ENCODE results near the gene LILRA1.
"Not testable (repeated sequence)": the region's sequence is repeated elsewhere in the genome, so short reads cannot be mapped to it uniquely, and the experiment has no call there.

The LILRA1 gene

DNA sequence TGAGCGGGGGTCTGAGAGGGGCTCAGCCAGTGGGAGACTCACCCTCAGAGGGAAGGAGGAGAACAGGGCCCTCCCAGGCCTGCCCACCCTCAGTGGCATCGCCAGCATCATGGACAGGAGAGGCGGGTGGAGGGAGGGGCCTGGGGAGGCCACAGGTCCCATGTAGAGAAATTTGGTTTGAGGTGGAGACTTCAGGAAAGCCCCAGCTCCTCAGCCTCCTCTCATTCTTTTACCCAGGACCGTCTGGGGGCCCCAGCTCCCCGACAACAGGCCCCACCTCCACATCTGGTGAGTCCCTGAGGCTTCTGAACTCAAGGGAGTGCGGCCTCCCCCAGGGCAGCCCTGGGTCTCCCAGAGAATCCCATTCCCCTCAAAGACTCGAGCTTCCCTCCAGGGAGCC lies 40.0 kb downstream of the LILRA1 start:
- DNase-seq, result no peak
- no peaks in the 10 kb centered on the region for H3K36me3 Mint-ChIP-seq (ENCODE audit: low read depth)
- no peaks in the 10 kb centered on the region for H3K4me1 Mint-ChIP-seq
- TF ChIP-seq, protein P1, sequence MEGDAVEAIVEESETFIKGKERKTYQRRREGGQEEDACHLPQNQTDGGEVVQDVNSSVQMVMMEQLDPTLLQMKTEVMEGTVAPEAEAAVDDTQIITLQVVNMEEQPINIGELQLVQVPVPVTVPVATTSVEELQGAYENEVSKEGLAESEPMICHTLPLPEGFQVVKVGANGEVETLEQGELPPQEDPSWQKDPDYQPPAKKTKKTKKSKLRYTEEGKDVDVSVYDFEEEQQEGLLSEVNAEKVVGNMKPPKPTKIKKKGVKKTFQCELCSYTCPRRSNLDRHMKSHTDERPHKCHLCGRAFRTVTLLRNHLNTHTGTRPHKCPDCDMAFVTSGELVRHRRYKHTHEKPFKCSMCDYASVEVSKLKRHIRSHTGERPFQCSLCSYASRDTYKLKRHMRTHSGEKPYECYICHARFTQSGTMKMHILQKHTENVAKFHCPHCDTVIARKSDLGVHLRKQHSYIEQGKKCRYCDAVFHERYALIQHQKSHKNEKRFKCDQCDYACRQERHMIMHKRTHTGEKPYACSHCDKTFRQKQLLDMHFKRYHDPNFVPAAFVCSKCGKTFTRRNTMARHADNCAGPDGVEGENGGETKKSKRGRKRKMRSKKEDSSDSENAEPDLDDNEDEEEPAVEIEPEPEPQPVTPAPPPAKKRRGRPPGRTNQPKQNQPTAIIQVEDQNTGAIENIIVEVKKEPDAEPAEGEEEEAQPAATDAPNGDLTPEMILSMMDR (IDR thresholded peaks at IDR 0.05), result no peak
- no peak overlapping the region for H3K4me3 Mint-ChIP-seq
- no peak overlapping the region for H3K27ac Mint-ChIP-seq
- H3K27me3 Mint-ChIP-seq (ENCODE audit: low read depth, poor library complexity), result peaks cover 2% of the 10 kb centered on the region
- H3K9me3 Mint-ChIP-seq, result peaks cover 80% of the 10 kb centered on the region

DNA sequence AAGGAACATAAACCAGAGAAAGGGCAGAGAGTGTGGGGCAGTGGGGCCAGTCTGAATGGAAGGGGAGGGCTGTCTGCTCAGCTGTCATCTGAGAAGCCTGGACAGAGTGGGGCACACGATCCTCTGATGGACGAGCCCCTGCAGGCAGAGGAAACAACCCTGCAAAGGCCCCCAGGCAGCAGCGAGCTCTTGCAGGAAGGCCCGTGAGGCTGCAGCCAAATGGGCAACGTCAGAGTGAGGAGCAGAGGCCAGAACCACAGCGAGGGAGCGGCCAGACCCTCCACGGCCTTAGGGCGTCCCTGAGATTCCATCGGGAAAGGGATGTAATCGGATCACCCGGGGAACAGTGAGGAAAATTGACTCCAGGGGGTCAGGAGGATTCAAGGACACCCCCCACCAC lies 42.6 kb downstream of the LILRA1 start:
- H3K4me1 Mint-ChIP-seq; DNase-seq; H3K27ac Mint-ChIP-seq; H3K4me3 Mint-ChIP-seq; H3K27me3 Mint-ChIP-seq (ENCODE audit: low read depth, poor library complexity); H3K36me3 Mint-ChIP-seq (ENCODE audit: low read depth): not testable (repeated sequence)
- peaks cover 81% of the 10 kb centered on the region for H3K9me3 Mint-ChIP-seq

DNA sequence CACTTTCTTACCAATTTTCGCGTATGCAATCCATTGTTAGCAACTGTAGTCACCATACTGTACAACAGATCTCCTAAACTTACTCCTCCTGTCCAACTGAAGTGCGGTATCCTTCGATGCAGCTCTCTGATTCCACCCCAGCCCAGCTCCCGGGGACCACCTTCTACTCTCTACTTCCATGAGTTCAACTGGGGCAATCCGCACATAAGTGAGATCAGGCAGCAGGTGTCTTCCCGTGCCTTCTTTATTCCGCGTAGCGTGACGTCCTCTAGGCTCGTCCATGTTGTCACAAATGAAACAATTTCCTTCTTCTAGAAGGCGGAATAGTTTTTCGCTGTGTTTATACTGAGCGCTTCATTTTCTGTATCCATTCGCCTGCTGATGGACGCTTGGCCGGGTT lies 45.3 kb downstream of the LILRA1 start:
- H3K27me3 Mint-ChIP-seq (ENCODE audit: low read depth, poor library complexity), result no peaks in the 10 kb centered on the region
- H3K9me3 Mint-ChIP-seq, result peaks cover 78% of the 10 kb centered on the region
- no peak overlapping the region for H3K27ac Mint-ChIP-seq
- no peaks in the 10 kb centered on the region for H3K4me1 Mint-ChIP-seq
- DNase-seq, result no peak
- no peaks in the 10 kb centered on the region for H3K36me3 Mint-ChIP-seq (ENCODE audit: low read depth)
- TF ChIP-seq, protein P1 (IDR thresholded peaks at IDR 0.05), result no peak
- H3K4me3 Mint-ChIP-seq, result no peak overlapping the region

DNA sequence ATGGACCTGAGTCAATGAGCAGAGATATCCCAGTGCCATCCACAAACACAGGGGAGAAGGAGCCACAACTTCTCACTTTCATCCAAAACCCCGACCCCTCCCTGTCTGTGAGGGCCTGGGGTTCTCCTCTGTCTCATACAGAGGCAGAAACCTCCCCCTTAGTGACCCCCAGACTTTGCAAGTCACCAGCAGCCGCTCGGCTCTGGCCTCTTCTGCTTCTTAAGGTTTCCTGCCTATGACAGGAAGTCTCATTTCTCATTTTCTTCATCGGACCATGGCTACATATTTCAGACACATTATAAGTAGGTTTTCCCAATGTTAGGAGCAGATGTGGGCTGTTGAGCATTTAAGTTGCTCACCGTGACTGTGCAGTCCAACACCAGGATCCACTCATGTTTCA lies 49.5 kb downstream of the LILRA1 start:
- not testable (repeated sequence) for DNase-seq; H3K27ac Mint-ChIP-seq; H3K36me3 Mint-ChIP-seq (ENCODE audit: low read depth)

DNA sequence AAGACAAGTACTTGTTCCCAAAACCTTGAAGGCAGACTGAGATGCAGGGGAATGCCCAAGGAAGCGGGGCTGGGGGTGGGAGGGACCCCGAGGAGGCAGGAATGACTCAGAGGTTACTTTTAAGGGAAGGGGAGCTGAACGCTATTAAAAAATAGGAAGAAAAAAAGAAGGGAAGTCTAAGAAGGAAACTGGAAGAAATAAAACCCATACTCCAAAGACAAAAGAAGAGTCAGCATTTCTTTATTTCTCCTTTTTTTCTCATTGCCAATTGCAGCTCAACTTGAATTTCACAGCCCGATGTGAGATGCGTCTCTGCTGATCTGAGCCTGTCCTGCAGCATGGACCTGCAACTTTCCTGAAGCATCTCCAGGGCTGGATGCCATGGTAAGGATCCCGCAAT lies 50.2 kb downstream of the LILRA1 start:
- not testable (repeated sequence) for H3K4me3 Mint-ChIP-seq; DNase-seq; H3K4me1 Mint-ChIP-seq; H3K27ac Mint-ChIP-seq; H3K36me3 Mint-ChIP-seq (ENCODE audit: low read depth); H3K27me3 Mint-ChIP-seq (ENCODE audit: low read depth, poor library complexity)
- H3K9me3 Mint-ChIP-seq, result peaks cover 86% of the 10 kb centered on the region

More for the DNA sequence above, 49.5 kb downstream of the LILRA1 start:
- not testable (repeated sequence) for H3K4me3 Mint-ChIP-seq; H3K27me3 Mint-ChIP-seq (ENCODE audit: low read depth, poor library complexity); H3K4me1 Mint-ChIP-seq
- H3K9me3 Mint-ChIP-seq, result peaks cover 83% of the 10 kb centered on the region

DNA sequence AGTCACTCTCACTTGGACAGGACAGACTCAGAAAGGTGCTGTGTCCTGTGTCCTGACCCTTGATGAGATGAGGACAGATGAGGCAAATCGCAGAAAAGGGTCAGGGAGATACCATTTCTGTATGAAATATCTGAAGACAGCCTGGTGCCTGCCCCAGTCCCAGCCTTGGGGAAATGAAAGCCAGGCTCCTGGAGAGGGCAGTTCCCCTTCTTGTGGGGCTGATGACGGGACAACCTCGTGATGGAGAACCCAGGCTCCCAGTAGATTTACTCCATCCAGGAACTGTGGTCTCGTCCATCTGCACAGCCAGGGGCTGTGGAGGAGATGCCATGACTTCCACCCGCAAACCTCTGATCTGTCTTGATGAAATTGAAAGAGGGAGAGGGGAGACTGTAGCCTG lies 50.6 kb downstream of the LILRA1 start:
- Mint-ChIP-seq H3K9me3 (peaks cover 86% of the 10 kb centered on the region), H3K27me3 (ENCODE audit: low read depth, poor library complexity) (no peaks in the 10 kb centered on the region), H3K4me3 (no peak overlapping the region), H3K27ac (no peak overlapping the region), H3K4me1 (no peaks in the 10 kb centered on the region), H3K36me3 (ENCODE audit: low read depth) (no peaks in the 10 kb centered on the region)
- TF ChIP-seq, protein P1 (IDR thresholded peaks at IDR 0.05), result no peak
- DNase-seq, result no peak

DNA sequence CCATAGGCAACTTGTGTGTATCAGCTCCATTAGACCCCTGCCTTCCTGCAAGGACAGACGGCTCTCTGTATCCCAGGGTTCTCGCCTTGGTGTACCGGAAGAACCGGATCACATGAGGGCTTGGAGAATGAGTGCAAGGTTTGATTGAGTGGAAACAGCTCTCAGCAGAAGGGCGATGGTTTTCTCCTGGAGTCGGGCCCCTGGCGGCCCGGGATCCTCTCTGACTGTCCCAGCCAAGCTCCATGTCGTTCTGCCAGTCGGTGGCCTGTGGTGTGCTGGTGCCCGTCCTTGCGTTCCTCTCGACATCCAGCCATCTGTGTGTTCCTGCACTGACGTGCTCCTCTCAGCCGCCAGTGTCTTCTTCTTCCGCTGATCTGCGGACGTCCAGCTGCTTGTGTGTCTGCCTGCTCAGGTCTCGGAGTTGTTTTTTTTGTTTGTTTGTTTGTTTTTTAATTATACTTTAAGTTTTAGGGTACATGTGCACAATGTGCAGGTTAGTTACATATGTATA lies 53.0 kb downstream of the LILRA1 start:
- DNase-seq, result no peak
- TF ChIP-seq, protein P1 (IDR thresholded peaks at IDR 0.05), result no peak

More for the DNA sequence above, 53.0 kb downstream of the LILRA1 start:
- Mint-ChIP-seq H3K4me3 (no peak overlapping the region), H3K27me3 (ENCODE audit: low read depth, poor library complexity) (peaks cover 9% of the 10 kb centered on the region), H3K27ac (no peak overlapping the region), H3K4me1 (no peaks in the 10 kb centered on the region), H3K9me3 (peaks cover 85% of the 10 kb centered on the region), H3K36me3 (ENCODE audit: low read depth) (no peaks in the 10 kb centered on the region)

Data from nephron progenitor cell (in vitro differentiated cells).